Osteoblast (primary cell): ENCODE data around the gene ANP32A. TPM values are rescaled to one million over a fixed set of nuclear protein-coding genes. Genes with fewer than 3 reads are reported as not detected.

Experiments used
- DNase-seq: peaks from one replicate; pipeline ENCODE4 v3.0.0; 2011; ENCODE audit warnings: low spot score, mixed read lengths; ENCODE audit not compliant: insufficient read length; ENCODE audit errors: missing footprints
- H2AFZ ChIP-seq: 2 replicates; pipeline ENCODE4 v1.6.0; 2011; ENCODE audit warnings: mild to moderate bottlenecking, low read length
- H3K27ac ChIP-seq: 2 replicates; pipeline ENCODE4 v1.5.1; 2011; ENCODE audit warnings: mild to moderate bottlenecking, low read depth, low read length, moderate library complexity
- H3K27me3 ChIP-seq: 2 replicates; pipeline ENCODE4 v1.6.0; 2012; ENCODE audit warnings: mild to moderate bottlenecking, control low read depth, inconsistent platforms, low read length, moderate library complexity; ENCODE audit not compliant: insufficient read depth
- H3K36me3 ChIP-seq: 2 replicates; pipeline ENCODE4 v1.5.1; 2011; ENCODE audit warnings: mild to moderate bottlenecking, low read length, control low read depth, moderate library complexity; ENCODE audit not compliant: insufficient read depth
- H3K4me1 ChIP-seq: 2 replicates; pipeline ENCODE4 v1.5.1; 2011; ENCODE audit warnings: mild to moderate bottlenecking, low read length, control low read depth, moderate library complexity; ENCODE audit not compliant: insufficient read depth
- H3K4me2 ChIP-seq: 2 replicates; pipeline ENCODE4 v1.6.0; 2011; ENCODE audit warnings: mild to moderate bottlenecking, low read length; ENCODE audit not compliant: insufficient read depth
- H3K4me3 ChIP-seq: fragments of 200-600 bp; sonication (generic); 3 replicates; pipeline ENCODE4 v1.5.1; 2012; ENCODE audit warnings: mild to moderate bottlenecking, low read length, inconsistent platforms; ENCODE audit not compliant: insufficient read depth
- H3K79me2 ChIP-seq: 2 replicates; pipeline ENCODE4 v1.6.0; 2012; ENCODE audit warnings: mild to moderate bottlenecking, low read length, control low read depth, inconsistent platforms; ENCODE audit not compliant: insufficient read depth
- H3K9me3 ChIP-seq: 2 replicates; pipeline ENCODE4 v1.5.1; 2011; ENCODE audit warnings: low read depth, low read length, control low read depth
- H4K20me1 ChIP-seq: 2 replicates; pipeline ENCODE4 v1.6.0; 2012; ENCODE audit warnings: mild to moderate bottlenecking, low read length, control low read depth; ENCODE audit not compliant: insufficient read depth
- CTCF ChIP-seq: IDR thresholded peaks from 2 replicates; pipeline ENCODE4 v1.5.1; 2011; ENCODE audit warnings: mild to moderate bottlenecking, low read depth, low read length, moderate library complexity; ENCODE audit errors: extremely low read depth
- total RNA-seq: library from RNA; depleted of rRNA; stranded (reverse); fragments of >200 nt; gene quantifications from 2 replicates; pipeline ENCODE4 v1.2.3, GENCODE V29; 2012

ANP32A gene
- total RNA-seq, 1 donor, result 29.7 TPM

GRCh38 chr15:68789091-68789490 lies 31.6 kb downstream of the ANP32A start:
- no peak overlapping the region for H3K4me3 ChIP-seq
- H3K9me3 ChIP-seq, result no peaks in the 10 kb centered on the region
- DNase-seq, result no peak
- no peaks in the 10 kb centered on the region for H3K27me3 ChIP-seq
- peaks cover 58% of the 10 kb centered on the region for H3K79me2 ChIP-seq
- H3K27ac ChIP-seq, result no peak overlapping the region
- no peak overlapping the region for H2AFZ ChIP-seq
- H4K20me1 ChIP-seq, result peaks cover 44% of the 10 kb centered on the region
- no peaks in the 10 kb centered on the region for H3K4me1 ChIP-seq
- no peak overlapping the region for H3K4me2 ChIP-seq
- TF ChIP-seq CTCF, result no peak
- peaks cover 28% of the 10 kb centered on the region for H3K36me3 ChIP-seq

DNA sequence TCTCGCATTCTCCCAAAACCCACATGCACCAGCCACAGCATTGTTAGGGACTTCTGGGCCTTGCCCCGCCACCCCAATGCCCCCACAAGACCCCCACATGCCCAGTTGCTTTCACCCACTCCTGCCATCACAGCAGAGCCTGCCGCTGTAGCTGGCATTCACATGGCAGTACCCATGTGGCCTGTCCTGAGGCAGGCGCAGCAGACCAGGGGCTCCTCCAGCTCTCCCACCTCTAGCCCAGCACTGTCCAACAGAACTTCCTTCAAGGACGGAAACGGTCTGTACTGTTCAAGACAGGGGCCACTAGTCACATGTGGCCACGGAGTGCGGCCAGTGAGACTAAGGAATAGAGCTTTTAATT lies 32.5 kb downstream of the ANP32A start:
- Histone ChIP-seq H3K79me2 (peaks cover 50% of the 10 kb centered on the region), H3K36me3 (peaks cover 35% of the 10 kb centered on the region), H3K27me3 (no peaks in the 10 kb centered on the region), H3K4me2 (no peak overlapping the region), H3K4me3 (no peak overlapping the region), H3K27ac (no peak overlapping the region), H3K9me3 (no peaks in the 10 kb centered on the region), H4K20me1 (peaks cover 36% of the 10 kb centered on the region), H3K4me1 (no peaks in the 10 kb centered on the region), H2AFZ (no peak overlapping the region)
- no peak for DNase-seq
- TF ChIP-seq CTCF, result no peak

- TF ChIP-seq CTCF, result no peak
- Histone ChIP-seq H3K27ac (no peak overlapping the region), H3K4me1 (no peaks in the 10 kb centered on the region), H3K4me3 (no peak overlapping the region), H3K4me2 (no peak overlapping the region), H4K20me1 (peaks cover 32% of the 10 kb centered on the region), H3K27me3 (no peaks in the 10 kb centered on the region), H3K9me3 (no peaks in the 10 kb centered on the region), H3K36me3 (peaks cover 40% of the 10 kb centered on the region), H2AFZ (no peak overlapping the region), H3K79me2 (peaks cover 45% of the 10 kb centered on the region)
- DNase-seq, result no peak
Measured at GRCh38 chr15:68787609-68788263, 33.0 kb downstream of the ANP32A start.

GRCh38 chr15:68786753-68787152 lies 33.9 kb downstream of the ANP32A start:
- Histone ChIP-seq H3K79me2 (peaks cover 41% of the 10 kb centered on the region), H3K4me1 (no peaks in the 10 kb centered on the region), H2AFZ (no peak overlapping the region), H3K27ac (no peak overlapping the region), H3K36me3 (peaks cover 49% of the 10 kb centered on the region), H3K4me3 (no peak overlapping the region), H3K27me3 (no peaks in the 10 kb centered on the region), H3K4me2 (no peak overlapping the region), H3K9me3 (no peaks in the 10 kb centered on the region), H4K20me1 (peaks cover 32% of the 10 kb centered on the region)
- TF ChIP-seq CTCF, result no peak
- no peak for DNase-seq
